Stimulated activated CD8-positive, alpha-beta memory T cell treated with anti-CD3 and anti-CD28 coated beads, Interleukin-15, amount 100 ng/mL, for 1 hour (primary cell): Measurements from ENCODE around the gene ABHD1.

Experiments used
- DNase-seq: peaks from one replicate; pipeline ENCODE4 v3.0.0-alpha.2; 2020; ENCODE audit warnings: low read depth

ABHD1 gene

GRCh38 chr2:27086724-27087593 is 36.7 kb upstream of the ABHD1 start, which contains the start of gene KHK:
Gene KHK (plus strand): TSS chr2:27086772. CDS start chr2:27087260, 488 bp downstream.
- DNase-seq, result no peak

GRCh38 chr2:27087823-27088410 is 35.7 kb upstream of the ABHD1 start:
- DNase-seq, result no peak

GRCh38 chr2:27088634-27089033 is 35.0 kb upstream of the ABHD1 start:
- DNase-seq, result no peak

GRCh38 chr2:27089111-27089954 is 34.3 kb upstream of the ABHD1 start:
- DNase-seq, result no peak

- DNase-seq, result no peak
Observed at GRCh38 chr2:27091746-27092695, 31.6 kb upstream of the ABHD1 start.

GRCh38 chr2:27092696-27093429 is 30.8 kb upstream of the ABHD1 start:
- no peak for DNase-seq

GRCh38 chr2:27093430-27094352 is 29.9 kb upstream of the ABHD1 start:
- DNase-seq, result no peak

- no peak for DNase-seq
Observed at GRCh38 chr2:27094353-27094984, 29.1 kb upstream of the ABHD1 start.

GRCh38 chr2:27095427-27095744 is 28.2 kb upstream of the ABHD1 start:
- no peak for DNase-seq

GRCh38 chr2:27095745-27096651 is 27.6 kb upstream of the ABHD1 start:
- DNase-seq, result no peak

GRCh38 chr2:27096748-27097297 is 26.8 kb upstream of the ABHD1 start:
- no peak for DNase-seq

- no peak for DNase-seq
Observed at GRCh38 chr2:27097341-27097740, 26.3 kb upstream of the ABHD1 start.

- DNase-seq, result no peak
Observed at GRCh38 chr2:27099334-27099955, 24.2 kb upstream of the ABHD1 start.

- DNase-seq, result no peak
Observed at GRCh38 chr2:27100036-27100435, 23.6 kb upstream of the ABHD1 start.

- DNase-seq, result no peak
Observed at GRCh38 chr2:27102329-27102728, 21.3 kb upstream of the ABHD1 start.

- DNase-seq, result no peak
Observed at GRCh38 chr2:27105981-27106380, 17.6 kb upstream of the ABHD1 start.

GRCh38 chr2:27108221-27108620 is 15.4 kb upstream of the ABHD1 start:
- no peak for DNase-seq
